ENCODE results near the gene PAK2.

Gene PAK2

DNA sequence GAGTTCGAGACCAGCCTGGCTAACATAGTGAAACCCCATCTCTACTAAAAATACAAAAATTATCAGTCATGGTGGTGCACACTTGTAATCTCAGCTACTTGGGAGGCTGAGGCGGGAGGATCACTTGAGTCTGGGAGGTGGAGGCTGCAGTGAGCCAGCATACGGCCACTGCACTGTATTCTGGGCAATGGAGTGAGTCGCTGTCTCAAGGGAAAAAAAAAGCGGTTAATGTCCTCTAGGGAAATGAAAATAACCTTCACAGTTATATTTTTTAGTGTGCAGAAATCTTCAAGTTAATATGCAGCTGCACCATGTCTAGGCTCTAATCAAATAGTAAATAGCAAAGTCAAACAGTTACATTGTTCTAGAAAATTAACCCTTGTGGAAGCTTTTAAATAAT is 42.4 kb upstream of the PAK2 start:
- H3K27ac ChIP-seq = no peak overlapping the region
- TF ChIP-seq CTCF (conservative IDR thresholded peaks at IDR 0.05) = no peak

- H3K27ac ChIP-seq = no peak overlapping the region
These were observed 39.9 kb upstream of the PAK2 start for GRCh38 chr3:196699749-196700148.

GRCh38 chr3:196700801-196701200 is 38.9 kb upstream of the PAK2 start:
- no peak for TF ChIP-seq CTCF (conservative IDR thresholded peaks at IDR 0.05)
- no peak overlapping the region for H3K27ac ChIP-seq

More at GRCh38 chr3:196699749-196700148, 39.9 kb upstream of the PAK2 start:
- no peak for TF ChIP-seq CTCF (conservative IDR thresholded peaks at IDR 0.05)

DNA sequence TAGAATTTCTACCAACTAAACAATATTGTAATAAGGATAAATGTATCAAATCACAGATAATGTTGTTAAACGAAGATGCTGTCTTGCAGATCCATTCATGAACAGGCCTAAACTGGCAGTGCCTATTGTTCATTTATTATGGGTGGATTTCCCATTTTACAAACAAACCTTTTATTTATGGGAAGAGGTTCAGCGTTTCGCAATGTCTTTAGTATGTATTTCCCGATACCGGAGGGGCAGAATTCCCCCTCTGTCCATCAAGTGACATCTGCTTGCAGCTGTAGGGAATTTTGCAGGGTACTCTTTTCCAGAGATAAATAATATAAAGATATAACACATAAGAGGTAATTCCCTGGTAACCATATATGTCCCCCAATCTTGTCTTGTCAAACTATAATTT is 33.3 kb upstream of the PAK2 start:
- no peak overlapping the region for H3K27ac ChIP-seq
- no peak for TF ChIP-seq CTCF (conservative IDR thresholded peaks at IDR 0.05)

DNA sequence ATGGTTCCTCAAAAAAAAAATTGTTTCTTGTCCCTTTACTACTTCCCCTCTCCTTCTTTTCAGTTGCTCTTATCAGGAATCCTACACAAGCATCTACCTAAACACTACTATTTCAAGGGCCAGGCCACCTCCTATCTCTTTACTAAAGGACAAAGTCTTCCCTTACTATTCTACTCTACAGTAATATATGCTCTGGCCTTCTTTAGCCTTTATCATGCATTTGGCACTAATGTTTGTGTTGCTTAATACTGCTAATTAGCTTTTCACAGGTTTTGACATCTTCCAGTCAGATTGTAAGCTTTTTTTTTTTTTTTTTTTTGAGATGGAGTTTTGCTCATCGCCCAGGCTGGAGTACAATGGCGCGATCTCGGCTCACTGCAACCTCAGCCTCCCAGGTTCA is 32.9 kb upstream of the PAK2 start:
- TF ChIP-seq CTCF (conservative IDR thresholded peaks at IDR 0.05) = no peak
- no peak overlapping the region for H3K27ac ChIP-seq

DNA sequence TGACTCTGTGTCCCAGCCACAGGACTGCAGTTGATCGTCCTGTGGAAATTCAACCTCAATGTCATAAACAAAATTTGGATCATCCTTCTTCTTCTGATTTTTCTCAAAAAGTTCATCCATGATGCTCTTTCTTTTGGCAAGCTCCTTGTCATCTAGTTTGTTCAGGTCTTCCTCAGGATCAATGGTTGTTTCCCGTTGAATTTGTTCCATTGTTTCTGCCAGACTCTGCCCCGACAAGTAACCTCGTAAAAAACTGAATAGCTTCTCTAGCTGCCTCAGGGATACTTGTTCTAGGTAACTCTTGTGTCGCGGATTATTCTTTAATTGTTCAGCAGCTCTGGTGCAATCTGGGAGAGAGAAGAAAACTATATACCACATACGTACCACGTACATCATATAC is 32.1 kb upstream of the PAK2 start:
- no peak for TF ChIP-seq CTCF (conservative IDR thresholded peaks at IDR 0.05)
- no peak overlapping the region for H3K27ac ChIP-seq

DNA sequence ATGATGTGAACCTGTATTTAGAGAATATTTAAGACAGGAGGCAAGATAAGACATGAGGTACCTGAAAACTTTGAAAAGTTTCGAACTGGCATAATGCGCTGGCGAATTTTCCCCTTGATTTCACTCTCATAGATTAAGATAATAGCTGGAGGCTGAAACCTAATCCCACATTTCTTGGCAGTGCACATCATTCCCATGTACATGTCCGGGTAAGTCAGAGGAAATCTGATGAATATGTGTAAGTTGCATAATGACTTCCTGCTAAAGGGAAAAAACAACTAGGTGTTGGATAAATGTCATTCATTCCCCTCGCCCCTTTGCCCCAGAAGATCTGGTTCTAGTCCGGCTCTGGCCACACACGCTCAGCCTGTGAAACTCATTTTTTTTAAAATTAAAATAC is 31.2 kb upstream of the PAK2 start:
- no peak overlapping the region for H3K27ac ChIP-seq
- no peak for TF ChIP-seq CTCF (conservative IDR thresholded peaks at IDR 0.05)
